PC-9 (cell line): Measurements from ENCODE around the gene DALRD3. TPM values are rescaled to one million over a fixed set of nuclear protein-coding genes. Genes with fewer than 3 reads are reported as not detected.

ENCODE experiments used
- BruUV-seq: library from RNA; stranded (reverse); fragments of 400-500 nt; replicated peaks from 2 replicates; lab custom pipeline; 2021; lab: Mats Ljungman, UMichigan
- CTCF ChIA-PET: fragments of 300-600 bp; sonication (Branson Sonifier 250); formaldehyde crosslinking; loops from one replicate; lab custom pipeline; 2022; ENCODE audit warnings: antibody characterized with exemption; lab: Charles Lee
- POLR2A ChIA-PET: fragments of 300-600 bp; sonication (Branson Sonifier 250); formaldehyde crosslinking; loops from one replicate; lab custom pipeline; 2022; ENCODE audit warnings: antibody characterized with exemption; ENCODE audit not compliant: unreplicated experiment; lab: Charles Lee
- DNase-seq, 2 experiments: peaks; one replicate each; pipeline versions ENCODE4 v3.0.0 to v3.0.0-alpha.2; 2015 to 2022; ENCODE audit warnings: mixed read lengths in 1 of 2
- H2AFZ ChIP-seq: fragments of 200-600 bp; sonication (generic); 2 replicates; pipeline ENCODE4 v1.8.1; 2017; ENCODE audit warnings: antibody characterized with exemption
- H3F3A ChIP-seq: fragments of 200-600 bp; sonication (generic); 2 replicates; pipeline ENCODE4 v1.8.1; 2017; ENCODE audit warnings: antibody characterized with exemption, mild to moderate bottlenecking, low read depth; ENCODE audit not compliant: insufficient read depth
- H3K27ac ChIP-seq: fragments of 200-600 bp; sonication (generic); 2 replicates; pipeline ENCODE4 v1.6.1; 2016; ENCODE audit warnings: mixed run types
- H3K27me3 ChIP-seq: fragments of 200-600 bp; sonication (generic); 2 replicates; pipeline ENCODE4 v1.6.1; 2016; ENCODE audit warnings: low read depth, mixed run types; ENCODE audit not compliant: insufficient read depth
- H3K36me3 ChIP-seq: fragments of 200-600 bp; sonication (generic); 2 replicates; pipeline ENCODE4 v1.6.1; 2016; ENCODE audit warnings: low read depth, mixed run types
- H3K4me1 ChIP-seq: fragments of 200-600 bp; sonication (generic); replicated peaks from 2 replicates; pipeline ENCODE4 v1.6.1; 2016; ENCODE audit warnings: mixed run types; ENCODE audit not compliant: insufficient read depth
- H3K4me2 ChIP-seq: fragments of 200-600 bp; sonication (generic); 2 replicates; pipeline ENCODE4 v1.6.1; 2017; ENCODE audit warnings: mixed run types
- H3K4me3 ChIP-seq: fragments of 200-600 bp; sonication (generic); 2 replicates; pipeline ENCODE4 v1.6.1; 2016; ENCODE audit warnings: mixed run types
- H3K79me2 ChIP-seq: fragments of 200-600 bp; sonication (generic); 2 replicates; pipeline ENCODE4 v1.6.1; 2017; ENCODE audit warnings: low read depth, mixed run types
- H3K9me2 ChIP-seq: fragments of 200-600 bp; sonication (generic); 2 replicates; pipeline ENCODE4 v1.8.1; 2017; ENCODE audit warnings: mild to moderate bottlenecking; ENCODE audit not compliant: insufficient read depth
- H3K9me3 ChIP-seq: fragments of 200-600 bp; sonication (generic); 2 replicates; pipeline ENCODE4 v1.8.1; 2016; ENCODE audit warnings: low read depth; ENCODE audit not compliant: insufficient read depth
- H4K20me1 ChIP-seq: fragments of 200-600 bp; sonication (generic); 2 replicates; pipeline ENCODE4 v1.8.1; 2017; ENCODE audit not compliant: insufficient read depth
- CTCF ChIP-seq: fragments of 200-600 bp; sonication (generic); conservative IDR thresholded peaks from 2 replicates; pipeline ENCODE4 v1.6.1; 2017; ENCODE audit warnings: mixed run types, antibody characterized with exemption, mild to moderate bottlenecking, moderate library complexity
- EZH2 ChIP-seq: fragments of 200-600 bp; sonication (generic); IDR thresholded peaks from 2 replicates; pipeline ENCODE4 v1.8.0; 2017; ENCODE audit warnings: antibody characterized with exemption, low read depth
- intact Hi-C: fragments of 100-400 bp; cut with micrococcal nuclease; formaldehyde crosslinking; loops from one replicate; pipeline ENCODE4 v1.10.0; 2022; ENCODE audit not compliant: unreplicated experiment
- total RNA-seq: library from RNA; stranded (reverse); gene quantifications from 2 replicates; pipeline ENCODE4 v1.2.3, GENCODE V29; 2021

Gene DALRD3
- total RNA-seq, 1 experiment from 2014 or later: 27.7 TPM

- Histone ChIP-seq H3K27me3 (no peaks in the 10 kb centered on the region), H3K27ac (no peak overlapping the region), H3K79me2 (peaks cover 20% of the 10 kb centered on the region), H3K9me3 (no peaks in the 10 kb centered on the region), H3K4me3 (no peak overlapping the region), H3K9me2 (no peaks in the 10 kb centered on the region), H3F3A (peaks cover 29% of the 10 kb centered on the region), H3K36me3 (no peaks in the 10 kb centered on the region), H4K20me1 (peaks cover 11% of the 10 kb centered on the region), H3K4me2 (no peak overlapping the region), H3K4me1 (peaks cover 20% of the 10 kb centered on the region), H2AFZ (no peak overlapping the region)
- no TSS peak for BruUV-seq
- POLR2A ChIA-PET: interaction anchor here (0.6 kb wide), 2 partner anchors 8 to 88 kb away, joined by 4 to 15 read pairs; partner anchors contain the start of gene WDR6
- intact Hi-C loops: loop anchor here (2.0 kb wide), 1 partner anchor 27 kb away; no protein-coding TSS in a partner anchor
- CTCF ChIA-PET: no interaction called here
- no peak for DNase-seq
- TF ChIP-seq EZH2: no peak
- no peak for TF ChIP-seq CTCF
These were observed 2.6 kb downstream of the DALRD3 start for GRCh38 chr3:49015765-49016164.

GRCh38 chr3:49015072-49015471 lies 3.3 kb downstream of the DALRD3 start:
- BruUV-seq: no TSS peak
- Histone ChIP-seq H3F3A (peaks cover 24% of the 10 kb centered on the region), H3K4me3 (no peak overlapping the region), H3K79me2 (peaks cover 17% of the 10 kb centered on the region), H3K9me2 (no peaks in the 10 kb centered on the region), H3K4me2 (no peak overlapping the region), H4K20me1 (peaks cover 18% of the 10 kb centered on the region), H3K36me3 (no peaks in the 10 kb centered on the region), H3K27ac (no peak overlapping the region), H2AFZ (no peak overlapping the region), H3K9me3 (no peaks in the 10 kb centered on the region), H3K4me1 (peaks cover 19% of the 10 kb centered on the region), H3K27me3 (no peaks in the 10 kb centered on the region)
- CTCF ChIA-PET: interaction anchor here (0.9 kb wide), 1 partner anchor 27 kb away, joined by 4 read pairs; no protein-coding TSS in a partner anchor
- no peak for TF ChIP-seq CTCF
- no peak for TF ChIP-seq EZH2
- no peak for DNase-seq
- intact Hi-C loops: loop anchor here (2.0 kb wide), 1 partner anchor 26 kb away; no protein-coding TSS in a partner anchor
- POLR2A ChIA-PET: no interaction called here

- BruUV-seq: no TSS peak
- intact Hi-C loops: loop anchor here (2.0 kb wide), 1 partner anchor 25 kb away; no protein-coding TSS in a partner anchor
- TF ChIP-seq CTCF: peak; percentile 66
- TF ChIP-seq EZH2: no peak
- Histone ChIP-seq H3K4me1 (peaks cover 8% of the 10 kb centered on the region), H3K4me2 (no peak overlapping the region), H3K4me3 (no peak overlapping the region), H3K27ac (no peak overlapping the region), H3K79me2 (peaks cover 15% of the 10 kb centered on the region), H2AFZ (no peak overlapping the region), H3K36me3 (no peaks in the 10 kb centered on the region), H3K9me2 (no peaks in the 10 kb centered on the region), H3F3A (peaks cover 15% of the 10 kb centered on the region), H3K27me3 (no peaks in the 10 kb centered on the region), H4K20me1 (peaks cover 18% of the 10 kb centered on the region), H3K9me3 (no peaks in the 10 kb centered on the region)
- peak in 1 of 2 experiments; percentile 50 for DNase-seq
- ChIA-PET POLR2A (interaction anchor here (0.6 to 0.7 kb wide), 2 partner anchors 24 to 28 kb away, joined by 4 read pairs; no protein-coding TSS in a partner anchor), CTCF (interaction anchor here (0.9 kb wide), 1 partner anchor 26 kb away, joined by 4 read pairs; no protein-coding TSS in a partner anchor)
These were observed 4.4 kb downstream of the DALRD3 start for GRCh38 chr3:49013738-49014660.
